ENCODE data around the gene SLC26A8.
A peak's percentile ranks its signal among the peaks of the same experiment; 100 is the strongest.
"Not testable (repeated sequence)": the region's sequence is repeated elsewhere in the genome, so short reads cannot be mapped to it uniquely, and the experiment has no call there.

The SLC26A8 gene

GRCh38 chr6:36050947-36051710 is 26.7 kb upstream of the SLC26A8 start:
- DNase-seq, result no peak

GRCh38 chr6:36050305-36050704 is 25.9 kb upstream of the SLC26A8 start:
- no peak for DNase-seq

- DNase-seq, result no peak
These were observed 25.1 kb upstream of the SLC26A8 start for GRCh38 chr6:36049582-36049981.

DNA sequence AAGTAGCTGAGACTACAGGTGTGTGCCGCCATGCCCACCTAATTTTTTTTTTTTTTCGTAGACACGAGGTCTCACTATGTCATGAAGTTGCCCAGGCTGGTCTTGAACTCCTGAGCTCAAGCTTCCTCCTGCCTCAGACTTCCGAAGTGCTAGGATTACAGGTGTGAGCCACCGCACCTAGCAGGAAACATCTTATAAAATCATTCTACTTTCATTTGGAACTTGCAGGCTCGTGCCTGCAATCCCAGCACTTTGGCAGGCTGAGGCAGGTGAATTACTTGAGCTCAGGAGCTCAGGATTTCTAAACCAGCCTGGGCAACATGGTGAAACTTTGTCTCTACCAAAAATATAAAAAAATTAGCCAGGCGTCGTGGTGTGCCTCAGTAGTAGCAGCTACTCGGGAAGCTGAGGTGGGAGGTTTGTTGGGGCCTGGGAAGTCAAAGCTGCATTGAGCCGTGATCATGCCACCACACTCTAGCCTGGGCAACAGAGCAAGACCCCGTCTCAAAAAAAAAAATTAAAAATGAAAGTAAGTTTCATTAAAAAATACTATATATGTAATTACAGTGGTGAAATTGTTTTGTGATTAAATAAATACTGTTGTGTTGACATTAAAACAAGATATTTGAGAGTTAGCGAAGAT is 18.3 kb upstream of the SLC26A8 start:
- DNase-seq, result no peak

- DNase-seq, result no peak
These were observed 16.5 kb upstream of the SLC26A8 start for GRCh38 chr6:36040958-36041357.

- no peak for DNase-seq
These were observed 14.7 kb upstream of the SLC26A8 start for GRCh38 chr6:36039112-36039511.

GRCh38 chr6:36038120-36038876 is 13.9 kb upstream of the SLC26A8 start:
- no peak for DNase-seq

DNA sequence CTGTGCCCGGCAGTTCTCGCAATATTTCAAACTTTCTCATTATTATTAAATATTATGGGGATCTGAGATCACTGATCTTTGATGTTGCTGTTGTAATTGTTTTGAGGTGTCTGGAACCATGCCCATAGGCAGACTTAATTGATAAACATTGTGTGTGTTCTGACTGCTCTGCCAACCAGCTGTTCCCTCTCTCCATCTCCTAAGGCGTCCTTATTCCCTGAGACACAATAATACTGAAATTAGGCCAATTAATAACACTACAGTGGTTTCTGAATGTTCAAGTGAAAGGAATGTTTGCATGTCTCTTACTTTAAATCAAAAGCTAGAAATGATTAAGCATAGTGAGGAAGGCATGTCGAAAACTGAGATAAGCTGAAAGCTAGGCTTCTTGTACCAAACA is 10.8 kb upstream of the SLC26A8 start:
- DNase-seq, result no peak

DNA sequence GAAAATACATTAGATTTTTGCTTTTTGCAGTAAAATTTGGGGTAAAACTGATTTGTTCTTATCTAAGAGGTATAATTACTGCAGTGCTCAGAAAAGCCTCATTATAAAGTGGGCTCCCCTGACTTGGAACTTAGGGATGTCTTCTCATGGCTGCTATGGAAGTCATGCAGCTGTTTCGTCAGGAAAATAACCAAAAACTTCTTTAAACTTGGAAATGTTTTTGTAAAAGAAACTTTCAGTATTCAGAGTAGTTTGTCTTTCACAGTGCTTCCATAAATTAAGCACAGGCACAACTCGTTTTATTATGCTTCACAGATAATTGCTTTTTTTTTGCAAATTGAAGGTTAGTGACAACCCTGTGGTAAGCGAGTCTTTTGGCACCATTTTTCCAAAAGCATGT is 10.0 kb upstream of the SLC26A8 start:
- no peak for DNase-seq

GRCh38 chr6:36033935-36034334 is 9.5 kb upstream of the SLC26A8 start:
- DNase-seq, result no peak

- not testable (repeated sequence) for DNase-seq
These were observed 8.7 kb upstream of the SLC26A8 start for GRCh38 chr6:36033144-36033543.

GRCh38 chr6:36032261-36032660 is 7.8 kb upstream of the SLC26A8 start:
- DNase-seq, result no peak

DNA sequence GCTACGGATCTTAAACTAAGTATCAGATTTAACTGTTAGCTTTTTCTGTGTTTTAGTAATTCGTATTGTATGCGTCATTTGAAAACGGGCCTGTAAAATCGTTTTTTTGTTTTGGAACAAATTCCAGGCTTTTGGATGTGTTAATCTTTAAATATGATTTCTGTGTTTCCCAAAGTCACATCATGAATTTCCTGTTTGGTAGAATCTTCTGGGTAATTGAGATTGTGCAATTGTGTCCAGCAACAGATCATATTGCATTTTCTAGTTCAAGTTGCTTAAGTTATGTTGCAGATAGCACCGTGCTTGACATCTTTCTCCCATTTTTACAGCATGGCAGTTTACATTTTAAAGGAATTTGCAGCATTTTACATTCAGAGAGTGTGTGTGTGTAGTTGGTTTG is 5.0 kb upstream of the SLC26A8 start:
- DNase-seq, result no peak

DNA sequence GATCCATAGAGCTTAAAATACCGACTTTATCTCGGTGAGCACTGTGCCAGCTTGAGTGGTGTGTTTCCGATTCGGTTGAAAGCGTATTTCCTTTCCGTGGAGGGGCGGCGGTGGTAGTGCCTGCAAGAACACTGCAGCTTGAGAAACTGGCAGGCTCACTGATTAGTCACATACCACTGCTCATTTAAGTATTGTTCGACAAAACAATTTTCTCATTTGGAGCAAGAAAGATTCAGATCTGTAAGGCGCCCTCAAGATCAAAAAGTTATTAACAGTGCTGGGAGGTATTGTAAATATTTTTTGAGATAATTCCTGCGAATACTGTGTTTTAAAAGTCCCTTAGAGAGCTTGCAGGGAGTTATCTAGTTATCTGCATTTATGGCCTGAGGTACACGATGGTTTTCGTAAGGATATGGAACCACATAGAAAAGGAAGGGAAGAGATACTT is 4.5 kb upstream of the SLC26A8 start:
- DNase-seq, result peak; percentile 18

DNA sequence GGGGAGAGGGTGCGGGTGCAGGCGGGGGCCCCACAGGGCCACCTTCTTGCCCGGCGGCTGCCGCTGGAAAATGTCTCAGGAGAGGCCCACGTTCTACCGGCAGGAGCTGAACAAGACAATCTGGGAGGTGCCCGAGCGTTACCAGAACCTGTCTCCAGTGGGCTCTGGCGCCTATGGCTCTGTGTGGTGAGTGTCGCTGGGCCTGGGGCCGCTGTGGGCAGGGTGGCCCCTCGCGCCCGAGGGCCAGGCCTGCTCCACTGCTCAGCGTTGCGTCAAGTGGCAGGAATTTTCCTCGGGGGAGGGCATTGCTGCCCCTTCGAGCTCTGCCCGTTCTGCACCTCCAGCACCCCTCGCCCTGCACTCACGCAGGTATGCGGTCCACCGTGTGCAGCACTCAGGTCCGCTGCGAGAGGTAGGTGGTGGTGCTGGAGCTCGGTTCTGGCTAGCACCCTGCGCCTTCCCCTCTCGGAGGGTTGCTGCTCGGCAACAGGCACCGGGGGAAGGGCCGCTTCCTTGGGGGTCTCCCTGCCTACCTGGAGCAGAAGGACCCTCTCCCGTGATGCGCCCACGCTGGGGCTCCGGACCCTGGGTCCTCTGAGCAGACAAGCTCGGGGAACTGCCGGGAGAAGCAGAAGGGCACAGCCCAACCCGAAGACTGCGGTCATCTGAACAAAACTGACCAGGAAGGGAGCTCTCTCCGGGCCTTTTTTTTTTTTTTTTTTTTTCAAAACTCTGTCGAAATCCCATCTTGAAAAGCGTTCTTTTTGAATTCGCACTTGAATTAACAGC is 3.8 kb upstream of the SLC26A8 start:
- DNase-seq, result no peak

GRCh38 chr6:36027501-36028087 is 3.2 kb upstream of the SLC26A8 start, which contains the start of gene MAPK14:
TSS of gene MAPK14 (plus strand) at chr6:36027808. CDS start at chr6:36028158, 350 bp downstream.
- peak; percentile 98 for DNase-seq

DNA sequence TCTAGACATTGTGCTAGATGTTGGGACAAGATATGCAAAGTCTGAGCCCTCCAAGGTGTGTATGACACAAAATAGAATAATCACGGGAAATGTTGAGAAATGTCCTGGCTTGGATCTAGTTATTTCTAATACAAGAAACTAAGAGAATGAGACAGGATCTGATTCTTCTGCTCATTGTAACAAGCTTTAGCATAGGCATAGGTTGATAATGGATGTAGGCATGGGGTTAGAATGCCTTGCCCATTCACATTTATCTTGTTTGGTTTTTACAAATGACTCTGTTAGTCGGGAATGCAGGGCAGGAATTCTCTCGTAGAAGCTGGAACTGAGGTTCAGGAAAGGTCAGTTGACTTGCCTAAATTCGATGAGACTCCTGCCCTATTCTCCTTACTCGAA is 1.5 kb upstream of the SLC26A8 start:
- DNase-seq, result no peak

DNA sequence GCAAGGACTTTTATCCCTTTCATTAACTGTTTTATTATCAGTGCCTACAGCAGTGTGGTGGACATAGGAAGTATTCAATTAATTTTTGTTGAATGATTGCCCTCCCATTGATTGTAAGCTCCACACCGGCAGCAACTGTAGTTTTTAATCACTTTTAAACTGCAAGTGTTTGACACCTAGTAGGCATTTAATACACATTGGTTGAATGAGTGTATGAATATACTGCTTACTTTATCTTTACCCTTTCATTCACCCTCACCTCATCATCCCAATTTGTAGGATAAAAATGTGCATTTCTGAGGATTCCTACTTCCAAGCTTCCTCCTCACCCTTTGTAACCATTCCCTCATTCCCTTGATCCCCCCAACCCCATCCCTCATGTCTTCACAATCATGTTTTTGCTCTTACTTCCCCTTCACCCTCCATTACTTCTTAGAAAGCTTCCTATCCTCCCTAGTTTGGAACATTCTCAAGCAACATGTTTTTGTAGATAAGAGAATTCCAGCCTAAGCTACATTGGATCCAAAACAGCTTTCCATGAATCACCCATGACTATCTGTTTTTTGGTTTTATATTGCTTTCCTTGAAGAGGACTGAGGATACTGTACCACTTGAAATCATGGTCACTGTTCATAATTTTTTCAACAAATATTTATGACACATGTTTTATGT is 955 bp upstream of the SLC26A8 start:
- DNase-seq, result no peak

DNA sequence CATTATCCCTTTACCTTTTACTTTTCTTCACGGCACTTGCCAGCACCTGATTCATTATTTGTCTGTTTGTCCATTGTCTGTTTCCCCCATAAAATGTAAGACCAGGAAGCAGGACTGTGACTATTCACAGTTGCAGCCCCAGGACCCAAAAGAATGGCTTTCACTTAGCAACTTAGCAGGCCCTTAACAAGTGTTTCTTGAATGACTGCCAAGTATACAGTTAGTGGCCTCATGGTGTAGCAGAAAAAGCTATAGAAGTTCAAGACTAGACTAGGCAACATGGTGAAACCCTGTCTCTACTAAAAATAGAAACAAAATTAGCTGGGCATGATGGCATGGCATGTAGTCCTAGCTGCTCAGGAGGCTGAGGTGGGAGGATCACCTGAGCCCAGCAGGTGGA is 4.3 kb downstream of the SLC26A8 start:
- no peak for DNase-seq

DNA sequence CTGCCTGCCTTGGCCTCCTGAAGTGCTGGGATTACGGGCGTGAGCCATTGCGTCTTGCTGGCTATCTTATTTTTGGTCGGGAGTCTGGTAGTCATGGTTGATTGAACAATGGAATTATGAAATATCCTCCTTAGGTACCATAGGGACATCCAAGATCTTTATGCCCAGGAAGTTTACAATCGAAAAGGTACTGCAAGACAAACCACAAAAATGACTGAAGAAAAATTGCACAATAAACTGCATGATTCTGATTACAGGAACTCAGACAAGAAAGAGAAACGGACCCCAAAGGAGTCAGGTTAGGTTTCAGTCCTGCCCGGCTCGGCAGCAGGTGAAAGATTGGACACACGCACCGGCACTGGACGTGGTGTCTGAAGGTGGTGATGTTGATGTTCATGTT is 5.3 kb downstream of the SLC26A8 start:
- no peak for DNase-seq

DNA sequence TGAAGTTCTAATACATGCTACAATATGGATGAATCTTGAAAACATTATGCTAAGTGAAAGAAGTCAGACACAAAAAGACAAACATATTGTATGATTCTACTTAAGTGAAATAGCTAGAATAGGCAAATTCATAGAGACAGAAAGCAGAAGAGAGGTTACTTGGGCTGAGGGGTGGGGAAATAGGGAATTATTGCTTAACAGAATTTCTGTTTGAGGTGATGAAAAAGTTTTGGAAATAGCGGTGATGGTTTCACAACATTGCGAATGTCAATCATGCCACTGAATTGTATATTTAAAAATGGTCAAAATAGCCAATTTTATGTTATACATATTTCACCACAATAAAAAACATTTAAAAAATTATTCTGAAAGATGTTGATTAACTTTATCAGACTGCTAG is 6.1 kb downstream of the SLC26A8 start:
- no peak for DNase-seq

DNA sequence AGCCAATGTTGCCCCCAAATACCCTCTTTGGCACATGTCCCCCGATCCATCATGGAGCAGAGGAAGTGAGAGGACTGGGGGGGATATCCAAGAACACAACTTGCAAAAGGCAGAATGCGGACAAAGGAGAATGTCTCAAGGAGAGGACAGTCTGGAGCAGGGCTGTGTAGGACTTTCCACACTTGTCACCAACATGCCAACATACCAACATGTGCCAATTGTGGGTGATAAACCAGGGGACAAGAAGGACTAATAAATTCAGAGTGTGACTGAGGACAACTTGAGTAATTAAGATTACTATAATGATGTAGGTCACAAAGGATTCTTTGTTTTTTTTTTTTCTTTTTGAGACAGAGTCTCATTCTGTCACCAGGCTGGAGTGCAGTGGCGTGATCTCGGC is 8.8 kb downstream of the SLC26A8 start:
- DNase-seq, result no peak
